H1 (cell line): Measurements from ENCODE around the gene GPR160. TPM values are rescaled to one million over a fixed set of nuclear protein-coding genes. Genes with fewer than 3 reads are reported as not detected.

Source experiments
- CTCF ChIA-PET: fragments of 300-600 bp; sonication (Branson Sonifier 250); formaldehyde crosslinking; loops from one replicate; lab custom pipeline; 2021; ENCODE audit not compliant: partially characterized antibody; lab: Charles Lee
- POLR2A ChIA-PET: fragments of 300-600 bp; sonication (Branson Sonifier 250); formaldehyde crosslinking; loops from one replicate; lab custom pipeline; 2021; ENCODE audit warnings: inconsistent platforms; ENCODE audit not compliant: partially characterized antibody; lab: Charles Lee
- DNase-seq, 2 experiments: peaks; one replicate each; pipeline versions ENCODE4 v3.0.0 to v3.0.0-alpha.2; 2010 to 2022; ENCODE audit warnings: low spot score in 2 of 2, low read depth in 1 of 2, mixed read lengths in 1 of 2
- FAIRE-seq: peaks from 2 replicates; lab custom pipeline; 2011; peaks lifted over from hg19 to GRCh38; lab: Jason Lieb, UNC
- H2AFZ ChIP-seq: 2 replicates; pipeline ENCODE4 v1.8.1; 2012; ENCODE audit warnings: low read length, inconsistent platforms
- H2AK5ac ChIP-seq: 2 replicates; pipeline ENCODE4 v1.6.1; 2013; ENCODE audit warnings: low read depth, low read length
- H2BK120ac ChIP-seq: replicated peaks from 2 replicates; pipeline ENCODE3; 2013; ENCODE audit warnings: low read depth, low read length, inconsistent platforms
- H2BK12ac ChIP-seq: 2 replicates; pipeline ENCODE4 v1.6.1; 2013; ENCODE audit warnings: low read depth, low read length
- H2BK15ac ChIP-seq: 2 replicates; pipeline ENCODE4 v1.6.1; 2013; ENCODE audit warnings: low read length
- H2BK20ac ChIP-seq: 2 replicates; pipeline ENCODE4 v1.6.1; 2013; ENCODE audit warnings: low read length
- H2BK5ac ChIP-seq: 2 replicates; pipeline ENCODE4 v1.6.1; 2013; ENCODE audit warnings: low read depth, low read length
- H3K14ac ChIP-seq: 2 replicates; pipeline ENCODE4 v1.6.1; 2013; ENCODE audit warnings: inconsistent platforms; ENCODE audit not compliant: insufficient read length
- H3K18ac ChIP-seq: 2 replicates; pipeline ENCODE4 v1.6.1; 2013; ENCODE audit warnings: low read length; ENCODE audit errors: extremely low read depth
- H3K23ac ChIP-seq: 2 replicates; pipeline ENCODE4 v1.6.1; 2013; ENCODE audit warnings: inconsistent platforms; ENCODE audit not compliant: insufficient read length
- H3K23me2 ChIP-seq: 2 replicates; pipeline ENCODE4 v1.6.1; 2013; ENCODE audit warnings: low read depth, low read length
- H3K27ac ChIP-seq: 2 replicates; pipeline ENCODE4 v1.6.1; 2011; ENCODE audit warnings: low read depth, low read length, inconsistent platforms
- H3K27me3 ChIP-seq, 4 experiments: replicated peaks in 1 of 4; 1 replicate in 1 of 4; 2 replicates in 3 of 4; pipeline versions ENCODE4 v1.6.1 to v1.8.1; 2011 to 2013; ENCODE audit warnings: low read length in 3 of 4, mild to moderate bottlenecking in 3 of 4, inconsistent platforms in 2 of 4, mixed read lengths in 2 of 4, moderate library complexity in 1 of 4; ENCODE audit not compliant: control insufficient read depth in 3 of 4, insufficient read depth in 3 of 4; ENCODE audit errors: extremely low read depth in 1 of 4
- H3K36me3 ChIP-seq, 4 experiments: 2 replicates each; pipeline versions ENCODE4 v1.6.1 to v1.8.1; 2011 to 2013; ENCODE audit warnings: mild to moderate bottlenecking in 4 of 4, low read length in 3 of 4, moderate library complexity in 2 of 4, control low read depth in 1 of 4, inconsistent platforms in 1 of 4; ENCODE audit not compliant: insufficient read depth in 4 of 4, control insufficient read depth in 2 of 4
- H3K4ac ChIP-seq: replicated peaks from 2 replicates; pipeline ENCODE3; 2013; ENCODE audit warnings: low read length, low read depth, mixed read lengths, inconsistent platforms; ENCODE audit not compliant: insufficient read length
- H3K4me1 ChIP-seq, 4 experiments: replicated peaks in 1 of 4; 1 replicate in 1 of 4; 2 replicates in 3 of 4; pipeline versions ENCODE4 v1.6.1 to v1.8.1; 2011 to 2013; ENCODE audit warnings: low read length in 3 of 4, inconsistent platforms in 2 of 4, mixed read lengths in 1 of 4; ENCODE audit not compliant: insufficient read depth in 4 of 4, control insufficient read depth in 3 of 4
- H3K4me2 ChIP-seq, 2 experiments: 2 replicates each; pipeline versions ENCODE4 v1.6.1 to v1.8.1; 2011 to 2013; ENCODE audit warnings: low read depth in 2 of 2, low read length in 2 of 2, control low read depth in 1 of 2, inconsistent platforms in 1 of 2, mild to moderate bottlenecking in 1 of 2; ENCODE audit not compliant: insufficient read depth in 1 of 2
- H3K4me3 ChIP-seq, 4 experiments: fragments of 200-600, 300-600 bp in 1 of 4; sonication (generic), shearing (Covaris generic), sonication (Bioruptor Twin) in 1 of 4; 2 replicates each; pipeline versions ENCODE4 v1.5.1 to v1.8.1; 2011 to 2016; ENCODE audit warnings: low read length in 4 of 4, low read depth in 3 of 4, control low read depth in 2 of 4, inconsistent platforms in 2 of 4, mild to moderate bottlenecking in 2 of 4, mixed read lengths in 1 of 4, moderate library complexity in 1 of 4; ENCODE audit not compliant: insufficient read depth in 2 of 4; ENCODE audit errors: extremely low read depth in 1 of 4
- H3K56ac ChIP-seq: replicated peaks from 2 replicates; pipeline ENCODE3; 2013; ENCODE audit warnings: low read depth, mild to moderate bottlenecking, mixed read lengths, low read length, inconsistent platforms; ENCODE audit not compliant: insufficient read length
- H3K79me1 ChIP-seq: 2 replicates; pipeline ENCODE4 v1.6.1; 2013; ENCODE audit warnings: low read depth, low read length, control low read depth
- H3K79me2 ChIP-seq, 2 experiments: 2 replicates each; pipeline versions ENCODE4 v1.6.1 to v1.8.1; 2012 to 2013; ENCODE audit warnings: low read length in 2 of 2, mild to moderate bottlenecking in 2 of 2, inconsistent platforms in 1 of 2; ENCODE audit not compliant: insufficient read depth in 2 of 2, control insufficient read depth in 1 of 2
- H3K9ac ChIP-seq, 4 experiments: replicated peaks in 1 of 4; 1 replicate in 1 of 4; 2 replicates in 3 of 4; pipeline versions ENCODE4 v1.6.1 to v1.8.1; 2011 to 2013; ENCODE audit warnings: low read depth in 3 of 4, low read length in 3 of 4, control low read depth in 2 of 4, mild to moderate bottlenecking in 2 of 4, moderate library complexity in 2 of 4, inconsistent platforms in 1 of 4; ENCODE audit errors: extremely low read depth in 1 of 4
- H3K9me3 ChIP-seq, 2 experiments: 2 replicates each; pipeline versions ENCODE4 v1.6.1 to v1.8.1; 2012 to 2013; ENCODE audit warnings: mild to moderate bottlenecking in 2 of 2, moderate library complexity in 2 of 2, control low read depth in 1 of 2, inconsistent platforms in 1 of 2, low read depth in 1 of 2, low read length in 1 of 2, mixed read lengths in 1 of 2; ENCODE audit not compliant: insufficient read depth in 2 of 2
- H4K20me1 ChIP-seq, 2 experiments: replicated peaks in 1 of 2; 2 replicates each; pipeline versions ENCODE3 to v1.8.1; 2011 to 2013; ENCODE audit warnings: inconsistent platforms in 2 of 2, low read length in 2 of 2, mild to moderate bottlenecking in 1 of 2; ENCODE audit not compliant: insufficient read depth in 2 of 2, control insufficient read depth in 1 of 2
- H4K5ac ChIP-seq: 2 replicates; pipeline ENCODE4 v1.6.1; 2013; ENCODE audit warnings: low read length, low read depth, mixed read lengths, inconsistent platforms; ENCODE audit not compliant: insufficient read length
- H4K8ac ChIP-seq: 2 replicates; pipeline ENCODE4 v1.8.0; 2013; ENCODE audit warnings: mild to moderate bottlenecking, moderate library complexity, low read length, inconsistent platforms; ENCODE audit not compliant: insufficient read depth; ENCODE audit errors: extremely low read depth
- H4K91ac ChIP-seq: replicated peaks from 2 replicates; pipeline ENCODE3; 2013; ENCODE audit warnings: low read length, mixed read lengths, inconsistent platforms; ENCODE audit not compliant: insufficient read length
- CHD2 ChIP-seq: IDR thresholded peaks from 2 replicates; pipeline ENCODE4 v1.6.1; 2012; ENCODE audit warnings: low read length, improper control_type of control experiment
- EGR1 ChIP-seq: IDR thresholded peaks from 2 replicates; pipeline ENCODE4 v1.6.1; 2011; ENCODE audit warnings: low read depth, low read length, borderline replicate concordance
- HDAC6 ChIP-seq: IDR thresholded peaks from one replicate; pipeline ENCODE4 v1.7.1; 2012; ENCODE audit warnings: low read depth, mild to moderate bottlenecking, inconsistent platforms, low read length, moderate library complexity
- KDM1A ChIP-seq: fragments of 200-600, 300-600 bp; sonication (generic); IDR thresholded peaks from 2 replicates; pipeline ENCODE4 v1.7.1; 2016; ENCODE audit warnings: mild to moderate bottlenecking, low read length, borderline replicate concordance
- MAX ChIP-seq: IDR thresholded peaks from 2 replicates; pipeline ENCODE4 v1.6.1; 2012; ENCODE audit warnings: inconsistent platforms
- NANOG ChIP-seq: IDR thresholded peaks from 2 replicates; pipeline ENCODE4 v1.6.1; 2011; ENCODE audit warnings: low read length, low read depth, mild to moderate bottlenecking, inconsistent platforms; ENCODE audit not compliant: insufficient read depth, poor library complexity, severe bottlenecking
- POLR2AphosphoS5 ChIP-seq: IDR thresholded peaks from 2 replicates; pipeline ENCODE4 v1.6.1; 2011; ENCODE audit warnings: low read depth, low read length
- POU5F1 ChIP-seq: IDR thresholded peaks from 2 replicates; pipeline ENCODE4 v1.6.1; 2011; ENCODE audit warnings: low read depth, mild to moderate bottlenecking, low read length, moderate library complexity
- RAD21 ChIP-seq, 2 experiments: IDR thresholded peaks in 1 of 2; conservative IDR thresholded peaks in 1 of 2; 2 replicates each; pipeline ENCODE4 v1.6.1; 2011; ENCODE audit warnings: low read depth in 2 of 2, low read length in 2 of 2, improper control_type of control experiment in 1 of 2, inconsistent platforms in 1 of 2, mild to moderate bottlenecking in 1 of 2, moderate library complexity in 1 of 2
- RXRA ChIP-seq: IDR thresholded peaks from 2 replicates; pipeline ENCODE4 v1.6.1; 2011; ENCODE audit warnings: low read depth, mild to moderate bottlenecking, low read length, moderate library complexity; ENCODE audit not compliant: insufficient read depth
- SIN3A ChIP-seq, 2 experiments: IDR thresholded peaks in 1 of 2; conservative IDR thresholded peaks in 1 of 2; 2 replicates each; pipeline ENCODE4 v1.6.1; 2011 to 2012; ENCODE audit warnings: low read length in 2 of 2, improper control_type of control experiment in 1 of 2, low read depth in 1 of 2, mild to moderate bottlenecking in 1 of 2
- SRF ChIP-seq: IDR thresholded peaks from 2 replicates; pipeline ENCODE4 v1.6.1; 2011; ENCODE audit warnings: mild to moderate bottlenecking, low read depth, low read length, moderate library complexity
- TAF1 ChIP-seq: IDR thresholded peaks from 2 replicates; pipeline ENCODE4 v1.6.1; 2011; ENCODE audit warnings: mild to moderate bottlenecking, low read depth, low read length
- TAF7 ChIP-seq: optimal IDR thresholded peaks from 2 replicates; pipeline ENCODE3; 2011; ENCODE audit warnings: low read depth, mild to moderate bottlenecking, inconsistent platforms, low read length, moderate library complexity, borderline replicate concordance
- WGBS, 2 experiments: shearing (Covaris generic) in 1 of 2; methylation state at CpG; one replicate each; pipeline versions ENCODE4 v1.1.6 to v1.1.7; 2013 to 2015; ENCODE audit warnings: low lambda C conversion rate in 2 of 2, mixed read lengths in 2 of 2, inconsistent platforms in 1 of 2, low coverage in 1 of 2, missing lambda C conversion rate in 1 of 2; ENCODE audit not compliant: insufficient replicate concordance in 2 of 2, insufficient coverage in 1 of 2, insufficient read length in 1 of 2; ENCODE audit errors: extremely low coverage in 1 of 2, missing lambda C conversion rate in 1 of 2; 5-methylcytosine and 5-hydroxymethylcytosine counted together
- polyA plus RNA-seq, 7 experiments: library from polyadenylated mRNA; depleted of rRNA in 3 of 7; stranded (reverse) in 5 of 7; unstranded in 2 of 7; fragments of >200 nt in 5 of 7; fragments of 200-250 nt in 2 of 7; gene quantifications; 1 replicate in 5 of 7; 2 replicates in 1 of 7; 4 replicates in 1 of 7; pipeline versions ENCODE4 v1.2.1 to v1.2.3, GENCODE V29; 2011 to 2013; ENCODE audit warnings: missing spikeins in 2 of 7, mixed read lengths in 2 of 7
- total RNA-seq: library from RNA; stranded (reverse); fragmentation: NEBNext Ultra II Directional; extraction: Animal tissue kit (Norgen Biotek cat#: 25700); gene quantifications from 2 replicates; pipeline ENCODE4 v1.2.1, GENCODE V29; 2021

GPR160 gene
- total and polyA plus RNA-seq, 2 of the 8 experiments (the other 6 are each of a cell fraction or from before 2014, with no cell fraction given), result 14.3 to 16.6 TPM

GRCh38 chr3:169996063-169996462 is 41.7 kb upstream of the GPR160 start:
- no peak overlapping the region for H3K14ac ChIP-seq
- H2AFZ ChIP-seq, result no peak overlapping the region
- H3K18ac ChIP-seq, result no peak overlapping the region
- no peaks in the 10 kb centered on the region for H3K4me1 ChIP-seq
- WGBS, 2 experiments, result 100% methylated on average over 2 of the region's 2 CpGs; no CpG with 5 or more reads in 1 of the 2 experiments
- H3K23ac ChIP-seq, result no peak overlapping the region
- CTCF ChIA-PET, result interaction anchor here (0.6 to 1.1 kb wide), 2 partner anchors 25 to 83 kb away, joined by 3 to 5 read pairs; no protein-coding TSS in a partner anchor
- no peak overlapping the region for H3K4me2 ChIP-seq
- POLR2A ChIA-PET, result no interaction called here
- no peak overlapping the region for H2BK120ac ChIP-seq
- no peak overlapping the region for H4K8ac ChIP-seq
- H2BK12ac ChIP-seq, result no peak overlapping the region
- no peak overlapping the region for H3K4ac ChIP-seq
- no peaks in the 10 kb centered on the region for H3K23me2 ChIP-seq
- H2AK5ac ChIP-seq, result no peak overlapping the region
- H4K20me1 ChIP-seq, result no peaks in the 10 kb centered on the region
- no peak overlapping the region for H3K27ac ChIP-seq
- H2BK20ac ChIP-seq, result no peak overlapping the region
- no peaks in the 10 kb centered on the region for H3K27me3 ChIP-seq
- DNase-seq (no peak), FAIRE-seq (no peak)
- no peaks in the 10 kb centered on the region for H3K79me2 ChIP-seq
- H4K5ac ChIP-seq, result no peak overlapping the region
- peaks cover 6 to 37% (median 16%) of the 10 kb centered on the region in 4 experiments; a peak in 6 of 8 replicates for H3K36me3 ChIP-seq
- no peak overlapping the region for H4K91ac ChIP-seq
- H3K9ac ChIP-seq, result no peak overlapping the region
- H2BK15ac ChIP-seq, result no peak overlapping the region
- no peak overlapping the region for H3K4me3 ChIP-seq
- H3K79me1 ChIP-seq, result no peaks in the 10 kb centered on the region
- no peak overlapping the region for H2BK5ac ChIP-seq
- H3K9me3 ChIP-seq, result no peaks in the 10 kb centered on the region
- H3K56ac ChIP-seq, result no peak overlapping the region
- TF ChIP-seq HDAC6, result no peak
- no peak for TF ChIP-seq RAD21 (IDR thresholded peaks at IDR 0.05 in 1 of 2, conservative IDR thresholded peaks at IDR 0.05 in 1 of 2; ENCODE audit: low read depth in 2 of 2, low read length in 2 of 2)
- TF ChIP-seq EGR1, result no peak
- no peak for TF ChIP-seq NANOG
- TF ChIP-seq TAF1, result no peak
- no peak for TF ChIP-seq SRF
- no peak for TF ChIP-seq POLR2AphosphoS5
- TF ChIP-seq POU5F1, result no peak
- no peak for TF ChIP-seq KDM1A
- no peak for TF ChIP-seq MAX
- TF ChIP-seq RXRA, result no peak
- no peak for TF ChIP-seq TAF7
- TF ChIP-seq CHD2, result no peak
- no peak for TF ChIP-seq SIN3A (conservative IDR thresholded peaks at IDR 0.05 in 1 of 2, IDR thresholded peaks at IDR 0.05 in 1 of 2; ENCODE audit: low read depth in 1 of 2, low read length in 2 of 2)
